C4-2B (cell line): ENCODE results near the gene APOL5.

ENCODE experiments used
- ZFX ChIP-seq: fragments of 450-650 bp; IDR thresholded peaks from 2 replicates; pipeline ENCODE4 v1.6.1; 2017
- TF ChIP-seq, protein P1 (sequence below): fragments of 450-650 bp; conservative IDR thresholded peaks from 2 replicates; pipeline ENCODE4 v1.5.1; 2017; ENCODE audit warnings: mild to moderate bottlenecking

DNA sequence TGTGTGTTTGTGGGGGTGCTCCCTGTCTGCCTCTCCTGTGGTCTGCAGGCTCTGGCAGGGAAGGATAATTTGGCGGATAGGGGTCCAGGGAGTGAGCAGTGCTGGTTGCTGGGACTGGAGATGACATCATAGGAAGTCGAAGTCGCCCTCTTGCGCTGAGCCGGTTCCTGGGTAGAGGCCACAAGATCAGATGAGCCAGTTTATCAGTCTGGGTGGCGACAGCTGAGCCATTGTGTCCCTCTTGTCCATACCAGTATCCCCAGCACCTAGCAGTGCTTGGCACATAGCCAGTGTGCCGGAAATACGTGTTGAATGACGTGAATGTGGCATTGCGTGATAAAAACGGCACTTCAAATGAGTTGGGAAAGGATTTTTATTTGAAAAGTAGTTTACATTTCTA is 9.8 kb downstream of the APOL5 start:
- TF ChIP-seq, protein P1, sequence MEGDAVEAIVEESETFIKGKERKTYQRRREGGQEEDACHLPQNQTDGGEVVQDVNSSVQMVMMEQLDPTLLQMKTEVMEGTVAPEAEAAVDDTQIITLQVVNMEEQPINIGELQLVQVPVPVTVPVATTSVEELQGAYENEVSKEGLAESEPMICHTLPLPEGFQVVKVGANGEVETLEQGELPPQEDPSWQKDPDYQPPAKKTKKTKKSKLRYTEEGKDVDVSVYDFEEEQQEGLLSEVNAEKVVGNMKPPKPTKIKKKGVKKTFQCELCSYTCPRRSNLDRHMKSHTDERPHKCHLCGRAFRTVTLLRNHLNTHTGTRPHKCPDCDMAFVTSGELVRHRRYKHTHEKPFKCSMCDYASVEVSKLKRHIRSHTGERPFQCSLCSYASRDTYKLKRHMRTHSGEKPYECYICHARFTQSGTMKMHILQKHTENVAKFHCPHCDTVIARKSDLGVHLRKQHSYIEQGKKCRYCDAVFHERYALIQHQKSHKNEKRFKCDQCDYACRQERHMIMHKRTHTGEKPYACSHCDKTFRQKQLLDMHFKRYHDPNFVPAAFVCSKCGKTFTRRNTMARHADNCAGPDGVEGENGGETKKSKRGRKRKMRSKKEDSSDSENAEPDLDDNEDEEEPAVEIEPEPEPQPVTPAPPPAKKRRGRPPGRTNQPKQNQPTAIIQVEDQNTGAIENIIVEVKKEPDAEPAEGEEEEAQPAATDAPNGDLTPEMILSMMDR: no peak
- TF ChIP-seq ZFX: no peak
